Activated T-helper 2 cell treated with anti-CD3 and anti-CD28 coated beads, Interferon-gamma antibody, Interleukin-2, Interleukin-4, amounts not matched to agents 10 μg/mL and 5 μg/mL and 100 μg/mL, durations not matched to agents 14 hours and 24 hours and 36 hours (primary cell): ENCODE data around the gene USP17L26. TPM values are rescaled to one million over a fixed set of nuclear protein-coding genes. Genes with fewer than 3 reads are reported as not detected.

Experiments
- DNase-seq: peaks from one replicate; pipeline ENCODE4 v3.0.0; 2021; ENCODE audit warnings: low spot score
- H3K27ac Mint-ChIP-seq: one replicate; pipeline ENCODE4 v1.8.0; 2021; ENCODE audit warnings: mixed read lengths
- H3K27me3 Mint-ChIP-seq: one replicate; pipeline ENCODE4 v1.8.0; 2021; ENCODE audit warnings: low read depth, mixed read lengths
- H3K36me3 Mint-ChIP-seq: one replicate; pipeline ENCODE4 v1.8.0; 2021; ENCODE audit warnings: low read depth, mixed read lengths
- H3K4me1 Mint-ChIP-seq: one replicate; pipeline ENCODE4 v1.8.0; 2021; ENCODE audit warnings: low read depth, mixed read lengths
- H3K4me3 Mint-ChIP-seq: one replicate; pipeline ENCODE4 v1.8.0; 2021; ENCODE audit warnings: low read depth, mild to moderate bottlenecking, moderate library complexity, mixed read lengths
- H3K9me3 Mint-ChIP-seq: one replicate; pipeline ENCODE4 v1.8.0; 2021; ENCODE audit warnings: mixed read lengths
- intact Hi-C: fragments of 100-400 bp; cut with micrococcal nuclease; formaldehyde crosslinking; loops from one replicate; pipeline ENCODE4 v1.15.1; 2023
- total RNA-seq: library from RNA; stranded (reverse); gene quantifications from 2 replicates; pipeline ENCODE4 v1.2.3, GENCODE V29; 2022

Gene USP17L26
- total RNA-seq, 1 donor from 2014 or later, result not detected

- Mint-ChIP-seq H3K36me3 (no peaks in the 10 kb centered on the region), H3K27ac (no peak overlapping the region), H3K4me3 (no peak overlapping the region), H3K4me1 (no peaks in the 10 kb centered on the region), H3K27me3 (peaks cover 7% of the 10 kb centered on the region), H3K9me3 (no peaks in the 10 kb centered on the region)
- intact Hi-C loops, result no loop called here
- DNase-seq, result no peak
Measured at GRCh38 chr4:9384126-9384525, 49.7 kb downstream of the USP17L26 start.

Other genes starting within 250 kb of the USP17L26 start
- gene FAM90A26, start 164.2 kb upstream of the USP17L26 start, total RNA-seq, result not detected in 2 replicates
- not detected in 2 replicates for gene USP17L10, start 124.0 kb upstream of the USP17L26 start, total RNA-seq
- 0.25 TPM in 1 of 2 replicates, not detected in the other for gene USP17L11, start 119.3 kb upstream of the USP17L26 start, total RNA-seq
- gene USP17L12, start 114.5 kb upstream of the USP17L26 start, total RNA-seq, result not detected in 2 replicates
- not detected in 2 replicates for gene USP17L13, start 109.8 kb upstream of the USP17L26 start, total RNA-seq
- gene USP17L15, start 100.3 kb upstream of the USP17L26 start, total RNA-seq, result not detected in 2 replicates
- gene USP17L17, start 90.8 kb upstream of the USP17L26 start, total RNA-seq, result not detected in 2 replicates
- not detected in 2 replicates for gene USP17L18, start 86.0 kb upstream of the USP17L26 start, total RNA-seq
- not detected in 2 replicates for gene USP17L19, start 81.3 kb upstream of the USP17L26 start, total RNA-seq
- not detected in 2 replicates for gene USP17L20, start 76.5 kb upstream of the USP17L26 start, total RNA-seq
- not detected in 2 replicates for gene USP17L21, start 71.8 kb upstream of the USP17L26 start, total RNA-seq
- not detected in 2 replicates for gene USP17L22, start 67.0 kb upstream of the USP17L26 start, total RNA-seq
- not detected in 2 replicates for gene USP17L24, start 9.5 kb upstream of the USP17L26 start, total RNA-seq
- not detected in 2 replicates for gene USP17L25, start 4.7 kb upstream of the USP17L26 start, total RNA-seq
- not detected in 2 replicates for gene USP17L5, start 4.7 kb downstream of the USP17L26 start, total RNA-seq
- gene USP17L27, start 9.5 kb downstream of the USP17L26 start, total RNA-seq, result not detected in 2 replicates
- not detected in 2 replicates for gene USP17L28, start 14.2 kb downstream of the USP17L26 start, total RNA-seq
- gene USP17L29, start 19.0 kb downstream of the USP17L26 start, total RNA-seq, result not detected in 2 replicates
- not detected in 2 replicates for gene USP17L30, start 28.5 kb downstream of the USP17L26 start, total RNA-seq
- not detected in 2 replicates for gene DEFB131A, start 109.8 kb downstream of the USP17L26 start, total RNA-seq